HTR-8/SVneo (cell line): Measurements from ENCODE around the gene CUEDC2.

ENCODE experiments used
- DNase-seq: peaks from one replicate; pipeline ENCODE4 v3.0.0; 2011; ENCODE audit warnings: low spot score, mixed read lengths; ENCODE audit not compliant: insufficient read length
- FAIRE-seq: peaks from 2 replicates; lab custom pipeline; 2011; peaks lifted over from hg19 to GRCh38; lab: Jason Lieb, UNC

The CUEDC2 gene

GRCh38 chr10:102412293-102412692 is 20.1 kb downstream of the CUEDC2 start:
- no peak for FAIRE-seq
- DNase-seq, result no peak

GRCh38 chr10:102411341-102412255 is 20.8 kb downstream of the CUEDC2 start:
- FAIRE-seq (no peak), DNase-seq (no peak)

DNA sequence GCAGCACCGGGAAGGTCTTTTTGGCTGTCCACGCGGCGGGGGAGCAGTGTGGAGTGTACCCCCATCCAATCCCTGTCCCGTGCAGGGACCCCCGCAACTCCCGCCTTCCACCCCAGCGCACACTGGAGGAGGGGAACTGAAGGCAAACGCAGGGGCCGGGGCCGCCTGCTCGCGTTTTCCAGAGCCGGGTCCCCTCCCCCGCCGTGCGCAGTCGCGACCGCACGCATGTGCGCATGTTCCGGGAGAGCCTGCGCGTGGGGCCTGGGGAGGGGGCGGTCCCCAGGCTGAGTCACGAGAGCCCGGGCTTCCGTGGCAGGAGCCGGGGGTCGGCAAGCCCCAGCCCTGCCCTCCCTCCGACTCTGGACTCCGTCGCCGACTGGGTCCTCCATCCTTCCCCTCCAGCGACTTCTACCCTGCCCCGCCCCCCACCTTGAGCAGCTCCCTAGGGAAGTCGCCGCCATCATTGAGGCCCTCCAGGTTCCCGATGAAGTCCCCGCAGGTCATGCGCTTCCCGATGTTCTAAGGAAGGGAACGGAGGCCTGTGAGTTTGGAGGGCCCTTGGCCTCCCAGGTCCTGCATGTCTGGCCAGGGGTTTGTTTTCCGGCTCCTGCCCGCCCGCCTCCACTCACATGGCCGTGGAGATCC is 21.8 kb downstream of the CUEDC2 start:
- DNase-seq (no peak), FAIRE-seq (no peak)

GRCh38 chr10:102409604-102410428 is 22.6 kb downstream of the CUEDC2 start:
- DNase-seq, result no peak

GRCh38 chr10:102408728-102409603 is 23.4 kb downstream of the CUEDC2 start:
- FAIRE-seq, result peak; percentile 82

More at GRCh38 chr10:102409604-102410428, 22.6 kb downstream of the CUEDC2 start:
- no peak for FAIRE-seq

GRCh38 chr10:102408131-102408727 is 24.1 kb downstream of the CUEDC2 start:
- peak; percentile 38 for FAIRE-seq
- DNase-seq, result no peak

More at GRCh38 chr10:102408728-102409603, 23.4 kb downstream of the CUEDC2 start:
- DNase-seq, result peak; percentile 42

DNA sequence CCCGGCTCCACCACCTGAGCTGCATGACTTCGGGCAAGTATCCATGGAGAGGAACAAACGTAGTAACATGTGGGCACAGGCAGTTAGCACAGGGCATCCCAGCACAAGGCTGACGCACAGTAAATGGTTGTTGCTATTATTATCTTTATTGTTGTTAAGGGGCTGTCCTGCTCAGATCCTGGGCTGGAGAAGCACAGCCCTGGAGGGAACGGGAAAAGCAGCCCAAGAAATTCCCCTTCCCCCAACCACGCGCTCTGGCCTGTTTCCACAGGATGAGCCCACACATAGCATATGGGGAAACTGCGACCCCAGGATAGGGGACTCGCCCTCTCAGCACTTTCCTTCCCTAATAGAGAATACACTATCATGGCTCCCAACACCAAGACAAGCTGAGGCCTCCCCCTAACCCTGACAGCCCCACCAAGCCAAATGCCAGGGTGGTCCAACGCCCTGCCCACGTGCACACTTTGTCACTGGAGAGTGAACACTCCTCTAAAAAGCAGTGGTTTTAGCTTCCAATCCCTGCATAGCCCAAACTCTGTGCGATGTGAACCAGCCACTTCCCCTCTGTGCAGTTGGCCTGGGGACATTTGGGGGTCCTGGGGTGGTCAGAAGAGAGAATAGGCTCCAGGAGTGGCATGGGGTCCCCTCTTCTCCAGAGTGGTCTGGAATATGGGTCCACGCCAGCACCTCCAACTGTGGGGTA is 24.8 kb downstream of the CUEDC2 start:
- DNase-seq (no peak), FAIRE-seq (no peak)

DNA sequence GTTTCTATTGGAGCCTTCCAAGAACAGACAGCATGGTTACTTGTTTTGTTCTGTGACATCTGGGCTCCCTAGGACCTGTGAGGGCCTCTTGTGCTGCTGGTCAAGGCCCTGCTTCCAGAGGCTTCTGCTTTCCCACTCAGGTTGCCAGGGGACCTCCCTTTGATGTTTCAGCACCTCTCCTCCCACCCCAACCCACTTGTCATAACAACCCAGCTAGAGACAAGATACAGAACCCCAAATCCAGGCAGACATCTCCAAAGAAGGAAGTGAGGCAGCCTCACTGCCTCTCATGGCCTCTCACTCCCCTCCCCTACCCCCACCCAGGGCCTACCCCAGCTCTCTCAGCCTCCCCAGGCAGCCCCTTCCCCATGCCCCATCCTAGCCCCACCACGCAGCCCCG is 25.6 kb downstream of the CUEDC2 start:
- no peak for DNase-seq
- FAIRE-seq, result no peak

- DNase-seq, result no peak
- FAIRE-seq, result no peak
These were observed 26.7 kb downstream of the CUEDC2 start for GRCh38 chr10:102405632-102406031.

- FAIRE-seq, result no peak
- no peak for DNase-seq
These were observed 27.2 kb downstream of the CUEDC2 start for GRCh38 chr10:102405108-102405571.

GRCh38 chr10:102404361-102405107 is 27.8 kb downstream of the CUEDC2 start:
- DNase-seq (no peak), FAIRE-seq (no peak)

- DNase-seq (no peak), FAIRE-seq (no peak)
These were observed 29.3 kb downstream of the CUEDC2 start for GRCh38 chr10:102403115-102403514.

- FAIRE-seq (no peak), DNase-seq (no peak)
These were observed 29.9 kb downstream of the CUEDC2 start for GRCh38 chr10:102402512-102402896.

DNA sequence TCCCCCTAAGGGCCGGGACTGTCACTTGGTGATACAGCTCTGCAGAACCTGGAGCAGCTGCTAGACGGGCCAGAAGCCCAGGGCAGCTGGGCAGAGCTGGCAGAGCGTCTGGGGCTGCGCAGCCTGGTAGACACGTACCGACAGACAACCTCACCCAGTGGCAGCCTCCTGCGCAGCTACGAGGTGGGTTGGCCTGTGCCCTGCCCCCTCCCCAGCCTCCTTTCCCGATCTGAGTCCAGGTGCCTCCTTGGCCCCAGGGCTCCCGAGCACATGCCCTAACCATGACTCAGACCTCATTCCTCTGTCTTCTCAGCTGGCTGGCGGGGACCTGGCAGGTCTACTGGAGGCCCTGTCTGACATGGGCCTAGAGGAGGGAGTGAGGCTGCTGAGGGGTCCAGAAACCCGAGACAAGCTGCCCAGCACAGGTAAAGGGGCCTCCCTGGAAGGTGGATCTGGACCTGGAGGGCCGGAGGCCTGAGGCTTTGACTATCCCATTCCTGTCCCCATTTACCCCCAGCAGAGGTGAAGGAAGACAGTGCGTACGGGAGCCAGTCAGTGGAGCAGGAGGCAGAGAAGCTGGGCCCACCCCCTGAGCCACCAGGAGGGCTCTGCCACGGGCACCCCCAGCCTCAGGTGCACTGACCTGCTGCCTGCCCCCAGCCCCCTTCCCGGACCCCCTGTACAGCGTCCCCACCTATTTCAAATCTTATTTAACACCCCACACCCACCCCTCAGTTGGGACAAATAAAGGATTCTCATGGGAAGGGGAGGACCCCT is 30.5 kb downstream of the CUEDC2 start:
- DNase-seq (peak; percentile 79), FAIRE-seq (peak; percentile 78)

DNA sequence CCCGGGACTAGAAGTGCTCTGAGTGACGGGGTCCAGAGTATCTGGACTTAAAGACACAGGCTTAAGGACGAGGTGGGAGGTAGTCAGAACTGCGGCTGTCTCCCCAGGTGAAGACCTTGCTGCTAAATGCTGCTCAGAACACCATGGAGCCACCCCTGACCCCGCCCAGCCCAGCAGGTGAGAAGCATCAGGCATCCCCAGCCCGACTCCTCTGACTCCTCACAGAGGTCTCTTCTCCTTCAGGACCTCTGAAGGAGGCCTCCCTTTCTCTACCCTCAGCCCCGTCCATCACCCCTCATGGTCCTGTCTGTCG is 31.1 kb downstream of the CUEDC2 start:
- FAIRE-seq (no peak), DNase-seq (no peak)

DNA sequence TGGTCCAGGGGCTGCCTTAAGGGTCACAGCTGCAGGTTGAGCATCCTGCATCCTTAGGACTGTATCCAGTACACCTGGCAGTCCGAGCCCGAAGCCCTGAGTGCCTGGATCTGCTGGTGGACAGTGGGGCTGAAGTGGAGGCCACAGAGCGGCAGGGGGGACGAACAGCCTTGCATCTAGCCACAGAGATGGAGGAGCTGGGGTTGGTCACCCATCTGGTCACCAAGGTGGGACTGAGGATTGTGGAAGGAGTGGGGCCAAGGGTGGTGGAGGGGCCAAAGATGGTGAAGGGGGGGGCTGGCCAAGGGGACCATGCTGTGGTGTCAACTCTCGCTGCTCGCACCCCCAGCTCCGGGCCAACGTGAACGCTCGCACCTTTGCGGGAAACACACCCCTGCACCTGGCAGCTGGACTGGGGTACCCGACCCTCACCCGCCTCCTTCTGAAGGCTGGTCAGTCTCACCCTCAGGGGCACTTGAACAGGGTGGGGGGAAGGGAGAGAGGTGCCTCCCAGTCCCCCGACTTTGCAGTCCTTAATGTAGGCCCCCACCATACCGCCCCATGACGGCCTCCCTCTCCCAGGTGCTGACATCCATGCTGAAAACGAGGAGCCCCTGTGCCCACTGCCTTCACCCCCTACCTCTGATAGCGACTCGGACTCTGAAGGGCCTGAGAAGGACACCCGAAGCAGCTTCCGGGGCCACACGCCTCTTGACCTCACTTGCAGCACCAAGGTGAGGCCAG is 31.6 kb downstream of the CUEDC2 start:
- no peak for DNase-seq
- peak; percentile 54 for FAIRE-seq

GRCh38 chr10:102400076-102400475 is 32.3 kb downstream of the CUEDC2 start:
- DNase-seq (no peak), FAIRE-seq (no peak)
